LNCaP clone FGC (cell line): ENCODE data around the gene OR2T29.
"Not testable (repeated sequence)": the region's sequence is repeated elsewhere in the genome, so short reads cannot be mapped to it uniquely, and the experiment has no call there.

Experiments
- DNase-seq: peaks from one replicate; pipeline ENCODE4 v3.0.0-alpha.2; 2011; ENCODE audit warnings: low read depth
- H3K4me3 ChIP-seq: 2 replicates; pipeline ENCODE4 v1.5.1; 2011; ENCODE audit warnings: mild to moderate bottlenecking, low read depth, low read length, control low read depth
- CTCF ChIP-seq: IDR thresholded peaks from 2 replicates; pipeline ENCODE4 v1.5.1; 2012; ENCODE audit warnings: mild to moderate bottlenecking; ENCODE audit not compliant: control insufficient read depth, insufficient read depth; ENCODE audit errors: extremely low read depth

OR2T29 gene, protein sequence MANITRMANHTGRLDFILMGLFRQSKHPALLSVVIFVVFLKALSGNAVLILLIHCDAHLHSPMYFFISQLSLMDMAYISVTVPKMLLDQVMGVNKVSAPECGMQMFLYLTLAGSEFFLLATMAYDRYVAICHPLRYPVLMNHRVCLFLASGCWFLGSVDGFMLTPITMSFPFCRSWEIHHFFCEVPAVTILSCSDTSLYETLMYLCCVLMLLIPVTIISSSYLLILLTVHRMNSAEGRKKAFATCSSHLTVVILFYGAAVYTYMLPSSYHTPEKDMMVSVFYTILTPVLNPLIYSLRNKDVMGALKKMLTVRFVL

DNA sequence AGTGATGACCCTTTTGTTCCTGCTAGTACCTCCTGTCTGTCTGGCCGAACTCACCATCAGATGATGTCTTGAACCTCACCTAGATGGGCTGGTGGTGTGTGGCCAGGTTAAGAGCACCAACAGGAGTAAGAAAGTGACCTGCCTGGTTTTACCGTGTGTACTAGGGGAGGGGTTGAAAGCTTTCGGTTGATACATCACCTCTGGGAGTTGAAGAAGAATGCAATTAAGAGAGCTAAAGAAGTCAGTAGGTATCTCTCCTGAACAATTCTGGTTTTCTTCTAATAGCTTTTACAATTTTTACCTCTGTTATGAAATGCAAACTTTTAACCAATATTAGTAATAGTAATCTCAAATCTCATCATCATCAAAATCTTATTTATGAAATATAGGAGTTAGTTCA, at the start of gene OR2T29:
Gene OR2T29, minus strand, starts transcription at position 101 of the 400 bp plus-strand sequence. CDS start 3,281 bp downstream, outside the sequence.
- not testable (repeated sequence) for H3K4me3 ChIP-seq, DNase-seq

DNA sequence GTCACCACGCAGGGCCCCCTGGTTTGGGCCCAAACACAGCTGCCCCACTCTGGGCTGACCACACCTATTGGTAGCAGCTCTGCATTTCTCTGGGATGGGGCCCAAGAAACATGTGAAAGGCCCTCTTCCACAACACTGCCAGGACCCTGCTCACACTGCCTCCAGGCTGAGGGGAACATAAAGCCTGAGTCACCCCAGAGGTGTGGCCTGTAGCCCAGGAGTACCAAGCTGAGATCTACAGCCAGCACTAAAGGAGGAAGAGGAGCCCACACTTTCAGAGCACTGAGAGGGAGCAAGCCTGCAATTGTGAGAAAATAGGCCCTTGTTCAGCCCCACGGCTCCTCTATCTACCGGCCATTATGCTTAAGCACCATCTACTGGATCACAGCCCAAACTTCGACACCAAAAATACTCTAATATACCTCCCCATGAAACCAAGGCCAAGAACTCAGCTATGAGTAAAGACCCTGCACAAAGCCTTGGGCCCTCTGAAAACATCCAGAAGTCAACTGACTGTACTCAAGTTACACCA, 49.4 kb upstream of the OR2T29 start:
- no peak for TF ChIP-seq CTCF
- no peak for DNase-seq
- H3K4me3 ChIP-seq, result no peak overlapping the region

GRCh38 chr1:248610301-248610700, 47.7 kb upstream of the OR2T29 start:
- no peak for DNase-seq
- H3K4me3 ChIP-seq, result no peak overlapping the region
- TF ChIP-seq CTCF, result no peak

DNA sequence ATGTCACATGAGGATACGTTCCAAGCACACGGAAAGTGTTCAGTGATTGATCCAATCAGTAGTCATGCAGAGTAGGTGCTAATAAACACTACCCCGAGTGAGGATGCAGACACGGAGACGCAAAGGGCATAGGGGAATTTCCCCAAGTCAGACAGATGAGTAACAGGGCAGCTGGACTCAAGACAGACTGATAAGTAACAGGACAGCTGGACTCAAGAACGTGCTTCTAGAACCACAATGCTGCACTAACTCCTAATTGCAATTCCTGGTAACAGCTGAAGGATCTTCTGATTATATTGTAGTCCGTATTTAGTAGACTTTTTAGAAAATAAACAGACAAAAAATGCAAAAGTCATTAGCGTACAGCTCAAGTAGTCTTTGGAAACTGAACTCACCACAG, 36.8 kb upstream of the OR2T29 start:
- TF ChIP-seq CTCF, result no peak
- no peak for DNase-seq
- no peak overlapping the region for H3K4me3 ChIP-seq

DNA sequence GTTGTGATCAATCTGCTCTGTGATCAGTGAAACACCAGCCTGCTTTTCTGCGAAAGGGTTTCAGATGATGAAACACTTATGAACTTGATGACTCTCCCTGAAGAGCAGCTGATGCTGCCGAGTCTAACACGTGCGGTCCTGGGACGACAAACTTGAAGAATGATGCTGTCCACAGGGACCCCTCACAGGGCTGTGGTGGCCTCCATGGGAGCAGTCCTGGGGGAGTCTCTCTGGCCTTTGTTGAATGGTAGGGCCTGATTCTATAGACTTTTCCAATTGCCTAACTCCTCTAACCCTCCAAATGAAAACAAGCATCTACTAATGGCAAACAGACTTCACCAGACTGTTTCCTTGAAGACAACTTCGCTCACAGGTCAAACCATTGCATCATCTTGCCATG, 35.0 kb upstream of the OR2T29 start, which contains the start of gene OR2T10:
Gene OR2T10, minus strand, starts transcription at position 112 of the 400 bp plus-strand sequence. CDS start 3,932 bp downstream, outside the sequence.
- no peak for TF ChIP-seq CTCF
- no peak within 1 kb of the TSS for H3K4me3 ChIP-seq
- DNase-seq, result no peak

- TF ChIP-seq CTCF, result no peak
- no peak for DNase-seq
Measured at GRCh38 chr1:248596615-248597014, 34.0 kb upstream of the OR2T29 start.

GRCh38 chr1:248593226-248593625, 30.7 kb upstream of the OR2T29 start:
- no peak for TF ChIP-seq CTCF
- no peak overlapping the region for H3K4me3 ChIP-seq

More at GRCh38 chr1:248596615-248597014, 34.0 kb upstream of the OR2T29 start:
- H3K4me3 ChIP-seq, result no peak overlapping the region

More at GRCh38 chr1:248593226-248593625, 30.7 kb upstream of the OR2T29 start:
- no peak for DNase-seq
